Stimulated activated CD4-positive, alpha-beta T cell treated with anti-CD3 and anti-CD28 coated beads, Interleukin-4, amount 100 ng/mL, for 1 hour (primary cell): ENCODE data around the gene ADAM23.
A peak's percentile ranks its signal among the peaks of the same experiment; 100 is the strongest.

ENCODE experiments used
- DNase-seq: peaks from one replicate; pipeline ENCODE4 v3.0.0-alpha.2; 2020

ADAM23 gene

DNA sequence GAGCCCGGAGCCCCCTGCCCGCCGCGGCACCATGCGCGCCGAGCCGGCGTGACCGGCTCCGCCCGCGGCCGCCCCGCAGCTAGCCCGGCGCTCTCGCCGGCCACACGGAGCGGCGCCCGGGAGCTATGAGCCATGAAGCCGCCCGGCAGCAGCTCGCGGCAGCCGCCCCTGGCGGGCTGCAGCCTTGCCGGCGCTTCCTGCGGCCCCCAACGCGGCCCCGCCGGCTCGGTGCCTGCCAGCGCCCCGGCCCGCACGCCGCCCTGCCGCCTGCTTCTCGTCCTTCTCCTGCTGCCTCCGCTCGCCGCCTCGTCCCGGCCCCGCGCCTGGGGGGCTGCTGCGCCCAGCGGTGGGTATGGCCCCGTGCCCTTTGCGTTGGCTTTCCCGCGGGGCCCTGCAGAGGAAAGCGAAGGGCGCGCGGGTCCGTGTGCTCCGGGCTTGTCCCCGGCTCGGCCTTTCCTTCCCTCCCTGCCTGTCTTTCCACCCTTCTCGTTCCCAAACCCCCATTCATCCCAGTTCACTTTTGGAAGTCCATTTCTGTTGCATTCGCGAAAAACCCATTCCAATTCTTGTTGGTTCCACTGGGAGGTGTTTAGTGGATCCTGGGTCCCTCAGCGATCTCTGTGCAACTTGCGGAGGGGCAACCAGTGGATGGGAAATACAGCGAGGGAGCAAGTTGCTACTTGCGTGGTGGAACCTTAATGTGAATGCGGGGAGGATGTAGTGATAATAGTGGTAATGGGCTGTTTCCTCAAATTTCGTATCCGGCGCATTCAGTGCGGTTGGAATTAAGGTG is 599 bp downstream of the ADAM23 start:
- peak; percentile 7 for DNase-seq

DNA sequence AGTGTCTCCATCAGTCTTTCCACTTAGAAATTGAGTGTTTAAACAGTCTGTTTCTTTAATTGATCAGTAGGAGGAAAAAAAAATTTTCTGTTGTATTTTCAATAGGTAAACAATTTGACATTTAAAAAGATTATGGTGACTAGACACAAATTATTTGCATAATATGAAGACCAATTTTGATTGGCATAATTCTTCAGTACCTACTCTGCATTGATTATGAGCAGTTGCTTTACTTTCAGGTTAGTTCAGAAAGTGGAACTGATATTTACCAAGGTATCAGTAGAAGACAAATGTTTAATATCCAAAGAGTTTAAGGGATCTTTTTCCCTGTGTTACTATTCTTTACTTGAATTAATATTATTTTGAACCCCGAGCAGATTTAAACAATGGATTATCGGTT is 2.6 kb downstream of the ADAM23 start:
- DNase-seq = no peak

GRCh38 chr2:206452242-206452641 is 8.9 kb downstream of the ADAM23 start:
- DNase-seq = no peak

- no peak for DNase-seq
Observed at GRCh38 chr2:206452750-206453149, 9.4 kb downstream of the ADAM23 start.

- DNase-seq = no peak
Observed at GRCh38 chr2:206456078-206456754, 12.9 kb downstream of the ADAM23 start.

DNA sequence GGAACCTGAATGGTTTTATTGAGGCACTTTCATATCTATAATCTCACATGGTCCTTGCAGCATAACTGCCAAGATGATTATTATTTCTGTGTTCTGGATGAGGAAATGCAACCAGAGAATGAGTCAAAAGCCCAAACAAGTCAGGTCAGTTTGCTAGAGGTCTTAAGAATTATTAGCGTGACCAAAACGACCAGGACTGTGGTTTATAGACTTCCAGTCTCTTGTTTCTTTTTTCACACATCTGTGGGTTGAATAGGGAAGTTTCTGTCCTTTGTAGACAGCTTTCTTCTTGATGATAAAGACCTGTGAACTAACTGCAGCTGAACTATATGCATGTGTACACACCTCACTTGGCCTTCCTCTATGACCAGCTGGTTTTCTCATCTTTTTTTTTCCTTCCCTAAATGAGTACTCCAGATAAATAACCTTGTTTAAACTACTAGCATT is 13.9 kb downstream of the ADAM23 start:
- DNase-seq = no peak

- no peak for DNase-seq
Observed at GRCh38 chr2:206462240-206462854, 19.0 kb downstream of the ADAM23 start.

DNA sequence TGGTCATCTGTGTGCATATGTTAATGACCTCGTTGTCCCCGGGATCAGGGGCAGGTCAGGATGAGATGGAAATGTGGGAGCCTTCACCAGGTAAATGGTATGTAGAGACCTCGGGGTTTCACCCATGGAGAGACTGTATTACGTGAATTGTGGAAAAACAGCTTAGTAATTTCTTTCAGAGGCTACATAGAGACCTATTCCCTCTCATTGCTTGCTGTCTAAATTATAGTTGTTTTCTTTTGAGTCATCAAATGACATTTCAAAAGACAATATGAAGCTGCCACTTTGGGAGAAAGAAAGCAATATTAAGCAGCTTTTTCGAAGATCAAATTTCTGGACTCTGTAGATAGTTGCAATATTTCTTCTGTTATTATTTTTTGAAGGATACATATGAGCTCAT is 20.4 kb downstream of the ADAM23 start:
- no peak for DNase-seq

DNA sequence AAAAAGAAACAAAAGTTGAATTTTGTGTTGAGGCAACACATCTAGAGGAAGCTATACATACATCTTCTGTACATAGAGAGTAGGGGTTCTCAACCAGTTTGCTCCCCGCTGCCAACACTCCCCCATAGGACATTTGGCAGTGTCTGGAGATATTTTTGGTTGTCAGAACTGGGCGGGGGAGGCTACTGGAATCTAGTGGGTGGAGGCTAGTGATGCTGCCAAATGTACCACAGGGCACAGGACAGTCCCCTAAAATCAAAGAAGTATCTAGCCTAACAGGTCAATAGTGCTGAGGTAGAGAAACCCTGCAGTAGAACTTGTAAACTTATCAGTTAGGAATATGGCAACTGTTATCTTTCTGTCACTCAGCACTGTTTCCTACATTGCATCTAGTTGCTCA is 21.3 kb downstream of the ADAM23 start:
- no peak for DNase-seq

DNA sequence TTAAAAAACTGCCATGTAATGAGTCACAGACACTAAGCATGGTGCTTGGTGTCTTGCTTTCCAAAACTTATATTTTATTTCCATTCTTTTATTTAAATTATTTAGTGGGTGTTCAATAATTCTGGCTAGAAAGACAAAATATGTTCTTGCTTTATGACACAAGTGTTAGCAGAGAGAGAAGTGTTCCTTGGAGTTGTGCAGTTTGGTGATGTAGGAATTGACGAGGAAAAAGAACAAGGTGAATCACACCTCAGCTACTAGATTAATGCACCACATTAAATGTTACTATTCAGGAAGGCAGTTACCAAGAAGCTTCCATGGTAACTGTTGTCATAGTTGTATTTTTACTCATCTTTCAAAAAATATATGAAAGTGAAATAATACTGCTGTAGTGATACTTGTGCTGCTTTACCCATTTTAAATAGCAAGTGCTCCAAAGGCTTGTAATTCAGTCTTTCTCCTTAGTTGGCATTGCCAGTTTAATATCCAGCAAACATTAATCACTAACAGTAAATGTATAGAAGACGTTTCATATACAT is 28.3 kb downstream of the ADAM23 start:
- no peak for DNase-seq

GRCh38 chr2:206472094-206472493 is 28.8 kb downstream of the ADAM23 start:
- no peak for DNase-seq

DNA sequence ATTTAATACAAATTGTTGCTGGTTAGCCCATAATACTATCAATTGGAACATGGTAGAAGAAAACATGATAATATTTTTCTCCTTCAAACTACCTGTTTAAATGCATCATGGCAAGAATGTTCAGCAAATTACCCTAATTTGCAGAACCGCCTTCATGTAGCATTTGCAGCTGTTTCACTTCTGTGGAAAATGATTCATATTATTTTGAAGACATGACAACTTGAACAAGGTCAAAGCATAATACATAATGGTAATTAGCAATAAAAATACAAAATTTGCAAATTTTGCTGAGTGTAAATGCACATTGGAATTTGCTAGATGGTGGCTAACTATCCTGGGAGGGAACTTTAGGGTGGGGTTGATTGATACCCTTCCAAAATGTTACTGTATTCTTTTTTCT is 30.8 kb downstream of the ADAM23 start:
- no peak for DNase-seq

DNA sequence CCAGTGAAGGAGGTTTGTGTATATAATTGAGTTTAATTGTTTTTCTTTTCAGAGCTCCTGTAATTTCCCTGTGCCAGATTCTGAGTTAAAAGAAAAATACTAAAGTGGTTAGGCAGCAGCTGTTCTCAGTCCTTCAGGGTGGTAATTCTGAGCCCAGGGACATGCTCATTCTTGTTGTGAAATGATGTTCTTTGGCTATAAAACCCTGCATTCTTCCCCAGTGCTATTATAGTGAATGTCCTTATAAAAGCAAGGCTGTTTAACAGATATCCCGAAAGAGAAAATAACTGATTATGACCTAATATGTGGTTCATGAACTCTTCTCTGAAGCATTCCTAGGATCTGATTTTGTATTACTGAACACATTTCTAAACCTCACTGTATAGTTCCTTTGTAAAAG is 34.0 kb downstream of the ADAM23 start:
- DNase-seq = no peak

- DNase-seq = no peak
Observed at GRCh38 chr2:206478340-206478739, 35.0 kb downstream of the ADAM23 start.

- no peak for DNase-seq
Observed at GRCh38 chr2:206480161-206480560, 36.8 kb downstream of the ADAM23 start.

- DNase-seq = no peak
Observed at GRCh38 chr2:206480620-206481019, 37.3 kb downstream of the ADAM23 start.

GRCh38 chr2:206481056-206481455 is 37.7 kb downstream of the ADAM23 start:
- no peak for DNase-seq

- no peak for DNase-seq
Observed at GRCh38 chr2:206482123-206482522, 38.8 kb downstream of the ADAM23 start.

DNA sequence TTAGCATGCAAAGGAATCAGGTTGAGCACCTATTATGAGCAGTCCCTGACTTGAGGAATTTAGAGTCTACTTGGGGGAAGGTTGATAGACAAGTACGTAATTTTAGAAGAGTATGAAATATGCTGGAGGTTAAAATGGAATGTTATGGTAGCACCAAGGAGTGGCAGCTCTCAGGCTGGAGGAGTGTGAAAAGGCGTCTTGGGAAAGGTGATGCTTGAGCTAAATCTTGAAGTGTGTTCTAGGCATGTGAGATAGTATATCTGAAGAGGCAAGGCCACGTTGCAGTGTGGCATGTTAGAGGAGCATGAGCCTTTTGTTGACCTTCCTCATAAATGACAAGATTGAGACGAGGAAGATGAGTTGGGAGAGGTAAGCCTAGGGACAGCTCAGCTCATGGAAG is 39.3 kb downstream of the ADAM23 start:
- no peak for DNase-seq

GRCh38 chr2:206488053-206488452 is 44.7 kb downstream of the ADAM23 start:
- DNase-seq = no peak

DNA sequence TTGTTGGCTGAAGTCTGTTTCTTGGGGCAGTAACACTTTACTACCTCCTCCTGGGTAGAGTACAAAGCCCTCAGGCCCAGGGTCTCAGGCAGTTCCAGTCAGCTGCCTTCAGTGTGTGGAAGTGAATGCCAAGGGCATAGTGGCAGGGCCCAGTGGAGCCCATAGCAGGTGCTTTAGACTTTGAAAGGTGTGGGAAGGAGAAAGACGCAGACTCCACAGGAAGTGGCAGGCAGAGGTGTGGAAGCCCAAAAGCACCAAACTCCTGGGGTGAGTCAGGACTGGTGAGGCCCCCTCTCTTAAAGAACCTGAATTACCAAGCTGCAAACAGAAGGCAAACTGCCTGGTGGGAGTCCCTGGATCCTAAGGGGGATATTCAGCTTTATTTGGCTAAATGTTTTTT is 45.3 kb downstream of the ADAM23 start:
- DNase-seq = no peak

DNA sequence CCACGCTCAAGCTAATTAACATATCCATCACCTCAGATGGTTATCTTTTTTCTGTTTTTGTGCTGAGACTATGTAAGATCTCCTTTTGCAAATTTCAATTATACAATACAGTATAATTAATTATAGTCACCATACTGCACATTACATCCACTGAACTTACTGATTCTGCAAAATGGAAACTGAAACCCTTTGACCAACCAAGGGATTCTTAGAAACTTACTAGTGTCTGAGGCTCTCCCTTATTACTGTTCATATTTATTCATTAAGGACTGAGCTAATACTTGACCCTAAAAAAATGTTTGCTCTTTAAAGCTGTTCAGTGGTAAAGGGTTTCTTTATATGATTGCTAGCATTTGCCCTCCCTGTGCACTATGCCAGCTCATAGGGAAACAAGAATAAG is 50.7 kb downstream of the ADAM23 start:
- no peak for DNase-seq

DNA sequence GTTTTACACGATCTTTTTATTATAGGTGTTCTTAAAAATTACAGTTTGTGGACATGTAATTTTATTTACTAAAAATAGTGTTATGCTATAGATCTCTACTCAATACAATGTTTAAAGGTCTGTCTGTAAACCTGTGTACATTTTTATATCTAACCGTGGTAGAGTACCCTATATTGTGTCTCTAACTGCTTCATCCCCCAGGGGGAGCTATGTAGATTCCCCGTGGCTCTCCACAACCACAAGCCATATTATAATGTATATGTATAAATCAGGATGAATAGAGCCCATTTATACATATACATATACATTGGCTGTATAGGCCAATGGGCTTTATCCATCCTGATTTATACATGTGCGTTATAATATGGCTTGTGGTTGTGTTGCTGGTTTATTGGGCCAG is 59.4 kb downstream of the ADAM23 start:
- DNase-seq = no peak

- DNase-seq = no peak
Observed at GRCh38 chr2:206511283-206511682, 68.0 kb downstream of the ADAM23 start.
